Peyer's patch (tissue), 4 donors: ENCODE results near the gene PRRX2. TPM values are rescaled to one million over a fixed set of nuclear protein-coding genes. Genes with fewer than 3 reads are reported as not detected.

ENCODE experiments used
- DNase-seq, 3 donors: peaks; one replicate each; pipeline ENCODE4 v3.0.0-alpha.2; 2017 to 2019
- H3K27ac ChIP-seq, 4 donors: fragments of 200-600 bp; sonication (generic); one replicate each; pipeline ENCODE4 v1.5.1; 2016 to 2019
- H3K27me3 ChIP-seq, 2 donors: fragments of 200-600 bp; sonication (generic); one replicate each; pipeline ENCODE4 v1.5.1; 2019
- H3K36me3 ChIP-seq, 3 donors: fragments of 200-600 bp; sonication (generic); one replicate each; pipeline ENCODE4 v1.5.1; 2016 to 2019
- H3K4me1 ChIP-seq, 4 donors: fragments of 200-600 bp; sonication (generic); one replicate each; pipeline ENCODE4 v1.5.1; 2016 to 2019
- H3K4me3 ChIP-seq, 4 donors: fragments of 200-600 bp; sonication (generic); 1 replicate in 3 of 4; 2 replicates in 1 of 4; pipeline ENCODE4 v1.5.1; 2016 to 2019; ENCODE audit warnings: mild to moderate bottlenecking in 1 of 4
- H3K9me3 ChIP-seq, 4 donors: fragments of 200-600 bp; sonication (generic); one replicate each; pipeline ENCODE4 v1.5.1; 2016 to 2019; ENCODE audit warnings: mild to moderate bottlenecking in 1 of 4
- POLR2A ChIP-seq, 2 donors: fragments of 450-650 bp; IDR thresholded peaks; one replicate each; pipeline ENCODE4 v1.5.1; 2017; ENCODE audit warnings: antibody characterized with exemption in 2 of 2, mild to moderate bottlenecking in 2 of 2, moderate library complexity in 2 of 2
- total RNA-seq, 4 donors: library from RNA; depleted of rRNA; stranded (reverse); fragments of >200 nt; gene quantifications; one replicate each; pipeline ENCODE4 v1.1.0, GENCODE V29; 2016
- TF ChIP-seq, protein P1 (sequence below), 6 experiments: fragments of 450-650 bp in 4 of 6; fragments of 200-600 bp in 2 of 6; sonication (generic) in 1 of 6; IDR thresholded peaks; one replicate each; pipeline ENCODE4 v1.5.1; 2017 to 2019; ENCODE audit warnings: antibody characterized with exemption in 6 of 6, mild to moderate bottlenecking in 3 of 6, moderate library complexity in 1 of 6

The PRRX2 gene
- total RNA-seq, 4 donors from 2014 or later: 5.0 TPM; not detected in 3

DNA sequence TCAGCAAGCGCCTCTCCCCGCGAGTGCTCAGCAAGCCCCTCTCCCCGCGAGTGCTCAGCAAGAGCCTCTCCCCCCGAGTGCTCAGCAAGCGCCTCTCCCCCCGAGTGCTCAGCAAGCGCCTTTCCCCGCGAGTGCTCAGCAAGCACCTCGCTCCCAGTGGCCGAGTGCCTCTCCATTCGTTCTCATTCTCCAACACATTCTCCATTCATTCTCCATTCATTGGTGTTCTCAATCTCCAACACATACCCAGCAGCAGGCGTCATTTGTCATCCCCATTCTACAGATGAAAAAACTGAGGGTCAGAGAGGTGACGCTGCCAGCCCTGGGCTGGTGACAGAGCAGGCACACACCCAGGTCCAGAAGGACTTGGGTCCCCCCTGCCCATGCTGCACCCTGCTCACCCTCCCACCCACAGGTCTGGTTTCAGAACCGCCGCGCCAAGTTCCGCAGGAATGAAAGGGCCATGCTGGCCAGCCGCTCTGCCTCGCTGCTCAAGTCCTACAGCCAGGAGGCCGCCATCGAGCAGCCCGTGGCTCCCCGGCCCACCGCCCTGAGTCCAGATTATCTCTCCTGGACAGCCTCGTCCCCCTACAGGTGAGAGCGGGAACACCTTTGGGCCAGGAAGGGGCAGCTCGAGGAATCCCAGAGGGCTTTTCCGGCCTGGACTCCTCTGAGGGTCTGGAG lies 54.9 kb downstream of the PRRX2 start:
- no peaks in the 10 kb centered on the region for H3K27me3 ChIP-seq
- TF ChIP-seq, protein P1, sequence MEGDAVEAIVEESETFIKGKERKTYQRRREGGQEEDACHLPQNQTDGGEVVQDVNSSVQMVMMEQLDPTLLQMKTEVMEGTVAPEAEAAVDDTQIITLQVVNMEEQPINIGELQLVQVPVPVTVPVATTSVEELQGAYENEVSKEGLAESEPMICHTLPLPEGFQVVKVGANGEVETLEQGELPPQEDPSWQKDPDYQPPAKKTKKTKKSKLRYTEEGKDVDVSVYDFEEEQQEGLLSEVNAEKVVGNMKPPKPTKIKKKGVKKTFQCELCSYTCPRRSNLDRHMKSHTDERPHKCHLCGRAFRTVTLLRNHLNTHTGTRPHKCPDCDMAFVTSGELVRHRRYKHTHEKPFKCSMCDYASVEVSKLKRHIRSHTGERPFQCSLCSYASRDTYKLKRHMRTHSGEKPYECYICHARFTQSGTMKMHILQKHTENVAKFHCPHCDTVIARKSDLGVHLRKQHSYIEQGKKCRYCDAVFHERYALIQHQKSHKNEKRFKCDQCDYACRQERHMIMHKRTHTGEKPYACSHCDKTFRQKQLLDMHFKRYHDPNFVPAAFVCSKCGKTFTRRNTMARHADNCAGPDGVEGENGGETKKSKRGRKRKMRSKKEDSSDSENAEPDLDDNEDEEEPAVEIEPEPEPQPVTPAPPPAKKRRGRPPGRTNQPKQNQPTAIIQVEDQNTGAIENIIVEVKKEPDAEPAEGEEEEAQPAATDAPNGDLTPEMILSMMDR (IDR thresholded peaks at IDR 0.05): peak in 1 of 6 experiments; percentile 8
- no peak for TF ChIP-seq POLR2A (IDR thresholded peaks at IDR 0.05)
- H3K36me3 ChIP-seq: no peaks in the 10 kb centered on the region
- no peak overlapping the region for H3K4me3 ChIP-seq
- H3K9me3 ChIP-seq: no peaks in the 10 kb centered on the region
- H3K27ac ChIP-seq: no peak overlapping the region
- H3K4me1 ChIP-seq: no peaks in the 10 kb centered on the region
- DNase-seq: no peak

DNA sequence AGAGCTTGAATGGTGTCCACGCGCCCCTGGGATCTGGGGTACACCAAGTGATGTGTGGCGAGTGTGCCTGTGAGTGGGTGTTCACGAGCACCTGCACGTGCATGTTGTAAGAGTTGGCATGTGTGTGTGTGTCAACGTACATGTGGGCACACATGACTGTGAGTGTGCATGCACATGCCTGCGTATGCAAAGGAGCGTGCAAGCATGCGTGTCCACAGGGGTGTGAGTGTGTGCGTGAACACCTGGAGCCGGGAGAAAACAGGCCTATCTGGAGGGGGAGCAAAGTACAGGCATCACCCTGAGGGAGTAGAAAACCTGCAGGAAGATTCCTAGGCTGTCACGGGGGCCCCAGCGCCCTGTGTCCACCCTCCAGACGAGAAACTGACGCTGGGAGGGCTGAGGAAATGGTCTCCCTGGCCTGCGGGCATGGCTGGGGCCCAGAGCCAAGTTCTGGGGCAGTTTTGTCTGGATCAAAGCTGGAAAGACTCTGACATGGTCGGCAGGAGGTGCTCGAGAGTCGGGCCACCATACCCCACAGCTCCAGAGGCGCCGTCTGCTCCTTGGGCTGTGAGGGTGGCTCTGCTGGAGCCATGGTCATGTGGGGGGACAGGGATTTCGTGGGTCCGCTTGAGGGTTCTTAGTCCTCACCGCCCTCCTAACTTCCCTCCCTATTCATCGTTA lies 55.6 kb downstream of the PRRX2 start:
- H3K9me3 ChIP-seq: no peaks in the 10 kb centered on the region
- no peak overlapping the region for H3K4me3 ChIP-seq
- H3K27me3 ChIP-seq: no peaks in the 10 kb centered on the region
- no peak overlapping the region for H3K27ac ChIP-seq
- DNase-seq: no peak
- no peaks in the 10 kb centered on the region for H3K36me3 ChIP-seq
- TF ChIP-seq POLR2A (IDR thresholded peaks at IDR 0.05): no peak
- TF ChIP-seq, protein P1 (IDR thresholded peaks at IDR 0.05): no peak
- no peaks in the 10 kb centered on the region for H3K4me1 ChIP-seq

DNA sequence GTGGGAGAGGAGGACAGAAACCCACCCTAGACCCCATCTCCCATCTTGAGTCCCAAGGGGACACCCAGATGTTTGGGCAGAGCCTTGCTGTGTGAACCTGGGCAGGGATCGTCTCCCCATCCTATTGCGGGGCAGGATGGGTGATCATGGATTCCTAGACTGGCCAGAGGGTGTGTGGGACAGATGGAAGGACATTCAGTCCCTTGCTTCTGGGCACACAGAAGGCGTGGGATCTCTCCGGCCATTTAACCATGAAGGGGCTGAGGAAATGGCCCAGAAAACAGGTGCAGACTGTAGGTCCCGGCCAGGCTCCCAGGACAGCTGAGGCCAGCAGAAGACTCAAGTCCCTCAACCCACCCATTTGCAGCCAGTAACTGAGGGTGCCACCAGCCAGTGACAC lies 57.5 kb downstream of the PRRX2 start:
- Histone ChIP-seq H3K4me3 (no peak overlapping the region), H3K27me3 (no peaks in the 10 kb centered on the region), H3K9me3 (no peaks in the 10 kb centered on the region), H3K27ac (no peak overlapping the region), H3K4me1 (peaks cover 0 to 4% (median 1%) of the 10 kb centered on the region in 4 donors), H3K36me3 (no peaks in the 10 kb centered on the region)
- no peak for DNase-seq
- TF ChIP-seq, protein P1 (IDR thresholded peaks at IDR 0.05): no peak
- no peak for TF ChIP-seq POLR2A (IDR thresholded peaks at IDR 0.05)

DNA sequence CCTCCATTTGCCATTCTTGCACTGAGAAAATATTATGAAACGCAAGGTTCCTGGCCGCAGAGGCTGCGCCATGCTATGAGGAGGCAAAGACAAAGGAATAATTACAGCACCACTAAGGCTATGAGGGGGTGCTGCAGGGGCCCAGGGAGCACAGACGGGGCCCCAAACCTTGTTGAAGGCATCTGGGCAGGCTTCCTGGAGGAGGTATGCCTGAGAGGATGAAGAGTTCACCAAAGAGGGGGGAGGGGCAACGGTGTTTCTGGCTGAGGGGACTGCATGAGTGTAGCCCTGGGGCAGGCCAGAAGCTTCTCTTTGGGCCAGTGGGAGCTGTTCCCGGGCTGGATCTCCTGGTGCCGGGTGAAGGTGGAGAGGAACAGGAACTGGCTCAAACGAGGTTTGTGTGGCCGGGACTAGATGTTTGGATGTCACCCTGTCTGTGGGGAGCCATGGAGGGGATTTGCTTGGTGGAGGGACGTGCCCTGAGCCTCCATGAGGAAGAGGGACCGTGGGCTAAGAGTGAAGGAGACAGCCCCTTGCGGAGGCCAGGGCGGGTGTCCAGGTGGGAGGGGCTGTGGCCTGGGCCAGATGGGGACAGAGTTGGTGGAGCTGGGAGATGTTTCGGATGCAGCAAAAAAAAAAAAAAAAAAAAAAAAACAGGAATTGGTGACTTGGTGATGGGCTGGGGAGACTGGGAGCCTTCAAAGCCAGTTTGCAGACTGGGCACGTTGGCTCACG lies 59.2 kb downstream of the PRRX2 start:
- H3K4me3 ChIP-seq: no peak overlapping the region
- H3K27ac ChIP-seq: no peak overlapping the region
- no peak for DNase-seq

GRCh38 chr9:129725795-129726251 lies 60.4 kb downstream of the PRRX2 start:
- no peak overlapping the region for H3K4me3 ChIP-seq
- DNase-seq: no peak
- TF ChIP-seq, protein P1 (IDR thresholded peaks at IDR 0.05): no peak
- no peak for TF ChIP-seq POLR2A (IDR thresholded peaks at IDR 0.05)
- H3K4me1 ChIP-seq: peaks cover 0 to 4% (median 1%) of the 10 kb centered on the region in 4 donors
- H3K27me3 ChIP-seq: no peaks in the 10 kb centered on the region
- no peaks in the 10 kb centered on the region for H3K9me3 ChIP-seq
- H3K36me3 ChIP-seq: no peaks in the 10 kb centered on the region
- no peak overlapping the region for H3K27ac ChIP-seq

More for the DNA sequence above, 59.2 kb downstream of the PRRX2 start:
- H3K9me3 ChIP-seq: no peaks in the 10 kb centered on the region
- peaks cover 0 to 4% (median 1%) of the 10 kb centered on the region in 4 donors for H3K4me1 ChIP-seq
- no peaks in the 10 kb centered on the region for H3K36me3 ChIP-seq
- TF ChIP-seq POLR2A (IDR thresholded peaks at IDR 0.05): no peak
- TF ChIP-seq, protein P1 (IDR thresholded peaks at IDR 0.05): no peak
- no peaks in the 10 kb centered on the region for H3K27me3 ChIP-seq
